ENCODE results near the gene CCDC92B. TPM values are rescaled to one million over a fixed set of nuclear protein-coding genes. Genes with fewer than 3 reads are reported as not detected.

CCDC92B gene
- total and polyA plus RNA-seq, 2 of the 13 experiments (the other 11 are each of a cell fraction or from before 2014, with no cell fraction given) = not detected

DNA sequence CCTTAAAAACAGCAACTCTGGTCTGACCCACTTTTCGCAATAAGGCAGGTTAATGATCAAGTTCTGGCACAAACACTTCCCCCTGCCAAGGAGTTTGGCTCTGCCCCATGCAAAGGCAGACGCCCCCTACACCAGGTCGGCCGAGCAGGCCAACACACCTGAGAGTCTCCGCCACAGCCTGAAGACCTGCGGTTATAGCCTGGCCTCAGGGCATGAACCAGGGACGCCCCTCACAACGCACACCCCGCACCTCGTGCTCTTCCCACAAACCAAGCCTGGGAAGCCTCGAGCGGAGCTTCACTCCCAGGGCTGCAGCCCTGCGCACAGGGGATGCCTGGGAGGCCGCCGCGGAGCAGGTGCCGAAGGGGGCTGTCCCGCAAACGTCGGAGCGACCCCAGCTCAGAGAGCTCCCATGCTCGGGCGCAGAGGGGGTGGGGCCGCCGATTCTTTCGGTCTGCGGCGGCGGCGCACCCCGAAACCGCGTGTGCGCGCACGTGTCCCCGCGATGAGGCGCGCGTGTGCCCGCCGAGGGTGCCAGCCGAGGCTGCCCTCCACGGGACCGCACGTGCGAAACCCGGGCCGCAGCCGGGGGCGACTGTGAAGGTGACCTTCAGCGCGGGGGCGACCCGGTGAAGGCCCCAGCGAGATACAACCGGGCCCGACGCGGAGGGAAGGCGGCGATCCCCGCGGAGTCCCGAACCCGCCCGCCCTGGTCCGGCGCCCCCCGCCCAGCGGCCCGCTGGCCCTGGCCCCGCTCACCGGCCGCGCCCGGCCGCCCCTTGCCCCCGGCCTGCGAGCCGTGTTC, 38.4 kb downstream of the CCDC92B start (continued):
- TF ChIP-seq MED8 (CRISPR knock-in tag; IDR thresholded peaks at IDR 0.05; ENCODE audit: insufficient replicate concordance) = peak; percentile 69
- 0 out of 2 replicates have a peak, but pooled peaks have one; percentile 9 for TF ChIP-seq ZNF598 (CRISPR knock-in tag; IDR thresholded peaks at IDR 0.05; ENCODE audit: borderline replicate concordance)
- TF ChIP-seq, protein P1, sequence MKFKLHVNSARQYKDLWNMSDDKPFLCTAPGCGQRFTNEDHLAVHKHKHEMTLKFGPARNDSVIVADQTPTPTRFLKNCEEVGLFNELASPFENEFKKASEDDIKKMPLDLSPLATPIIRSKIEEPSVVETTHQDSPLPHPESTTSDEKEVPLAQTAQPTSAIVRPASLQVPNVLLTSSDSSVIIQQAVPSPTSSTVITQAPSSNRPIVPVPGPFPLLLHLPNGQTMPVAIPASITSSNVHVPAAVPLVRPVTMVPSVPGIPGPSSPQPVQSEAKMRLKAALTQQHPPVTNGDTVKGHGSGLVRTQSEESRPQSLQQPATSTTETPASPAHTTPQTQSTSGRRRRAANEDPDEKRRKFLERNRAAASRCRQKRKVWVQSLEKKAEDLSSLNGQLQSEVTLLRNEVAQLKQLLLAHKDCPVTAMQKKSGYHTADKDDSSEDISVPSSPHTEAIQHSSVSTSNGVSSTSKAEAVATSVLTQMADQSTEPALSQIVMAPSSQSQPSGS (CRISPR knock-in tag; IDR thresholded peaks at IDR 0.05) = peak; percentile 28; the same call in 1 of the 2 replicates
- peak; percentile 38; the same call in 1 of the 2 replicates for TF ChIP-seq MYC (CRISPR knock-in tag; IDR thresholded peaks at IDR 0.05; ENCODE audit: borderline replicate concordance)
- peak; percentile 63; the same call in 1 of the 2 replicates for TF ChIP-seq ZNF572 (CRISPR knock-in tag; IDR thresholded peaks at IDR 0.05)
- TF ChIP-seq ZNF564 (CRISPR knock-in tag; IDR thresholded peaks at IDR 0.05) = peak; percentile 54; the same call in 1 of the 2 replicates
- 0 out of 2 replicates have a peak, but pooled peaks have one; percentile 20 for TF ChIP-seq ZNF281 (CRISPR knock-in tag; IDR thresholded peaks at IDR 0.05; ENCODE audit: borderline replicate concordance)
- TF ChIP-seq NBN (conservative IDR thresholded peaks at IDR 0.05) = no peak
- TF ChIP-seq, protein P2, sequence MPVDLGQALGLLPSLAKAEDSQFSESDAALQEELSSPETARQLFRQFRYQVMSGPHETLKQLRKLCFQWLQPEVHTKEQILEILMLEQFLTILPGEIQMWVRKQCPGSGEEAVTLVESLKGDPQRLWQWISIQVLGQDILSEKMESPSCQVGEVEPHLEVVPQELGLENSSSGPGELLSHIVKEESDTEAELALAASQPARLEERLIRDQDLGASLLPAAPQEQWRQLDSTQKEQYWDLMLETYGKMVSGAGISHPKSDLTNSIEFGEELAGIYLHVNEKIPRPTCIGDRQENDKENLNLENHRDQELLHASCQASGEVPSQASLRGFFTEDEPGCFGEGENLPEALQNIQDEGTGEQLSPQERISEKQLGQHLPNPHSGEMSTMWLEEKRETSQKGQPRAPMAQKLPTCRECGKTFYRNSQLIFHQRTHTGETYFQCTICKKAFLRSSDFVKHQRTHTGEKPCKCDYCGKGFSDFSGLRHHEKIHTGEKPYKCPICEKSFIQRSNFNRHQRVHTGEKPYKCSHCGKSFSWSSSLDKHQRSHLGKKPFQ (CRISPR knock-in tag; IDR thresholded peaks at IDR 0.05; ENCODE audit: insufficient replicate concordance) = peak; percentile 27
- TF ChIP-seq, protein P3, sequence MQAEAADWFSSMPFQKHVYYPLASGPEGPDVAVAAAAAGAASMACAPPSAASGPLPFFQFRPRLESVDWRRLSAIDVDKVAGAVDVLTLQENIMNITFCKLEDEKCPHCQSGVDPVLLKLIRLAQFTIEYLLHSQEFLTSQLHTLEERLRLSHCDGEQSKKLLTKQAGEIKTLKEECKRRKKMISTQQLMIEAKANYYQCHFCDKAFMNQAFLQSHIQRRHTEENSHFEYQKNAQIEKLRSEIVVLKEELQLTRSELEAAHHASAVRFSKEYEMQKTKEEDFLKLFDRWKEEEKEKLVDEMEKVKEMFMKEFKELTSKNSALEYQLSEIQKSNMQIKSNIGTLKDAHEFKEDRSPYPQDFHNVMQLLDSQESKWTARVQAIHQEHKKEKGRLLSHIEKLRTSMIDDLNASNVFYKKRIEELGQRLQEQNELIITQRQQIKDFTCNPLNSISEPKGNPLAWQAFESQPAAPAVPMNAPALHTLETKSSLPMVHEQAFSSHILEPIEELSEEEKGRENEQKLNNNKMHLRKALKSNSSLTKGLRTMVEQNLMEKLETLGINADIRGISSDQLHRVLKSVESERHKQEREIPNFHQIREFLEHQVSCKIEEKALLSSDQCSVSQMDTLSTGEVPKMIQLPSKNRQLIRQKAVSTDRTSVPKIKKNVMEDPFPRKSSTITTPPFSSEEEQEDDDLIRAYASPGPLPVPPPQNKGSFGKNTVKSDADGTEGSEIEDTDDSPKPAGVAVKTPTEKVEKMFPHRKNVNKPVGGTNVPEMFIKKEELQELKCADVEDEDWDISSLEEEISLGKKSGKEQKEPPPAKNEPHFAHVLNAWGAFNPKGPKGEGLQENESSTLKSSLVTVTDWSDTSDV (CRISPR knock-in tag; IDR thresholded peaks at IDR 0.05) = peak; percentile 90; the same call in 1 of the 2 replicates
- TF ChIP-seq, protein P4, sequence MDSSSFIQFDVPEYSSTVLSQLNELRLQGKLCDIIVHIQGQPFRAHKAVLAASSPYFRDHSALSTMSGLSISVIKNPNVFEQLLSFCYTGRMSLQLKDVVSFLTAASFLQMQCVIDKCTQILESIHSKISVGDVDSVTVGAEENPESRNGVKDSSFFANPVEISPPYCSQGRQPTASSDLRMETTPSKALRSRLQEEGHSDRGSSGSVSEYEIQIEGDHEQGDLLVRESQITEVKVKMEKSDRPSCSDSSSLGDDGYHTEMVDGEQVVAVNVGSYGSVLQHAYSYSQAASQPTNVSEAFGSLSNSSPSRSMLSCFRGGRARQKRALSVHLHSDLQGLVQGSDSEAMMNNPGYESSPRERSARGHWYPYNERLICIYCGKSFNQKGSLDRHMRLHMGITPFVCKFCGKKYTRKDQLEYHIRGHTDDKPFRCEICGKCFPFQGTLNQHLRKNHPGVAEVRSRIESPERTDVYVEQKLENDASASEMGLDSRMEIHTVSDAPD (CRISPR knock-in tag; IDR thresholded peaks at IDR 0.05) = 0 out of 2 replicates have a peak, but pooled peaks have one; percentile 39
- TF ChIP-seq ZNF83 (CRISPR knock-in tag; IDR thresholded peaks at IDR 0.05; ENCODE audit: borderline replicate concordance) = 0 out of 2 replicates have a peak, but pooled peaks have one; percentile 45
- TF ChIP-seq YEATS4 (CRISPR knock-in tag; IDR thresholded peaks at IDR 0.05; ENCODE audit: borderline replicate concordance) = no peak; the same call in 1 of the 2 replicates
- peak; percentile 77; the same call in 1 of the 2 replicates for TF ChIP-seq HOXA5 (CRISPR knock-in tag; IDR thresholded peaks at IDR 0.05)
- 0 out of 2 replicates have a peak, but pooled peaks have one; percentile 31 for TF ChIP-seq DMAP1 (CRISPR knock-in tag; IDR thresholded peaks at IDR 0.05)
- peak; percentile 22; the same call in 1 of the 2 replicates for TF ChIP-seq THAP8 (CRISPR knock-in tag; IDR thresholded peaks at IDR 0.05; ENCODE audit: borderline replicate concordance)
